Body of pancreas (tissue), 4 donors: ENCODE measurements around the gene APOBEC3B. TPM values are rescaled to one million over a fixed set of nuclear protein-coding genes. Genes with fewer than 3 reads are reported as not detected.
A peak's percentile ranks its signal among the peaks of the same experiment; 100 is the strongest.

ENCODE experiments used
- ATAC-seq: fragments of 150-250 bp; one replicate; pipeline ENCODE4 v1.9.1; 2016
- DNase-seq, 4 donors: peaks; one replicate each; pipeline ENCODE4 v3.0.0-alpha.2; 2019
- H3K27ac ChIP-seq, 4 donors: fragments of 200-600 bp; sonication (generic); 1 replicate in 3 of 4; 2 replicates in 1 of 4; pipeline versions ENCODE4 v1.5.1 to v1.6.1; 2016 to 2019; ENCODE audit warnings: mild to moderate bottlenecking in 1 of 4, mixed read lengths in 1 of 4, moderate library complexity in 1 of 4
- H3K27me3 ChIP-seq, 2 donors: fragments of 200-600 bp; sonication (generic); one replicate each; pipeline ENCODE4 v1.6.0; 2016; ENCODE audit warnings: mild to moderate bottlenecking in 1 of 2
- H3K36me3 ChIP-seq, 2 donors: fragments of 200-600 bp; sonication (generic); replicated peaks in 1 of 2; 2 replicates each; pipeline ENCODE4 v1.5.1; 2016; ENCODE audit warnings: low read depth in 2 of 2; ENCODE audit not compliant: insufficient read depth in 1 of 2
- H3K4me1 ChIP-seq: fragments of 200-600 bp; sonication (generic); one replicate; pipeline ENCODE4 v1.6.0; 2016
- H3K4me3 ChIP-seq, 2 donors: fragments of 200-600 bp; sonication (generic); 1 replicate in 1 of 2; 2 replicates in 1 of 2; pipeline ENCODE4 v1.5.1; 2016 to 2019
- H3K9me3 ChIP-seq, 3 donors: fragments of 200-600 bp; sonication (generic); 1 replicate in 2 of 3; 2 replicates in 1 of 3; pipeline ENCODE4 v1.5.1; 2016
- CTCF ChIP-seq, 7 experiments: fragments of 450-650 bp in 4 of 7; fragments of 200-600 bp in 3 of 7; sonication (generic) in 3 of 7; IDR thresholded peaks; one replicate each; pipeline ENCODE4 v1.5.1; 2016 to 2019; ENCODE audit warnings: antibody characterized with exemption in 7 of 7
- POLR2A ChIP-seq, 3 donors: fragments of 450-650 bp; IDR thresholded peaks; one replicate each; pipeline ENCODE4 v1.6.1; 2016; ENCODE audit warnings: antibody characterized with exemption in 3 of 3, mild to moderate bottlenecking in 2 of 3
- WGBS, 2 donors: methylation state at CpG; one replicate each; pipeline ENCODE4 v1.1.5; 2017; 5-methylcytosine and 5-hydroxymethylcytosine counted together
- intact Hi-C: fragments of 100-400 bp; cut with DNase I; formaldehyde crosslinking; loops from one replicate; pipeline ENCODE4 v1.15.1; 2023
- total RNA-seq, 2 donors: library from RNA; depleted of rRNA; stranded (reverse); fragments of >200 nt; gene quantifications; one replicate each; pipeline ENCODE4 v1.1.0, GENCODE V29; 2016

The APOBEC3B gene
- total RNA-seq, 2 donors from 2014 or later = 2.1 TPM; not detected in 1

GRCh38 chr22:38966942-38967341 lies 15.2 kb upstream of the APOBEC3B start:
- Histone ChIP-seq H3K9me3 (no peaks in the 10 kb centered on the region), H3K27me3 (no peaks in the 10 kb centered on the region), H3K27ac (no peak overlapping the region), H3K36me3 (no peaks in the 10 kb centered on the region), H3K4me3 (no peak overlapping the region), H3K4me1 (peaks cover 23% of the 10 kb centered on the region)
- DNase-seq (no peak), ATAC-seq (no peak)
- TF ChIP-seq POLR2A (IDR thresholded peaks at IDR 0.05) = no peak
- TF ChIP-seq CTCF (IDR thresholded peaks at IDR 0.05) = no peak
- WGBS, 2 donors = 94% methylated on average over 7 of the region's 7 CpGs; no CpG with 5 or more reads in 1 of the 2 donors
- intact Hi-C loops = no loop called here

- ATAC-seq (no peak), DNase-seq (peak in 1 of 4 donors; percentile 76)
- Histone ChIP-seq H3K4me3 (no peak overlapping the region), H3K4me1 (peaks cover 23% of the 10 kb centered on the region), H3K9me3 (no peaks in the 10 kb centered on the region), H3K27ac (no peak overlapping the region), H3K36me3 (no peaks in the 10 kb centered on the region), H3K27me3 (no peaks in the 10 kb centered on the region)
- TF ChIP-seq CTCF (IDR thresholded peaks at IDR 0.05) (no peak), POLR2A (IDR thresholded peaks at IDR 0.05) (no peak)
- intact Hi-C loops = no loop called here
- WGBS, 2 donors = 81 to 84% methylated on average over 9 to 15 of the region's 15 CpGs
These were observed 14.4 kb upstream of the APOBEC3B start for GRCh38 chr22:38967451-38968450.

- ATAC-seq = no peak
- WGBS, 2 donors = 73 to 74% methylated on average over 11 of the region's 11 CpGs
- Histone ChIP-seq H3K9me3 (no peaks in the 10 kb centered on the region), H3K27ac (no peak overlapping the region), H3K4me1 (peaks cover 19% of the 10 kb centered on the region), H3K36me3 (no peaks in the 10 kb centered on the region), H3K27me3 (no peaks in the 10 kb centered on the region), H3K4me3 (no peak overlapping the region)
- DNase-seq = no peak
- TF ChIP-seq POLR2A (IDR thresholded peaks at IDR 0.05) = no peak
- TF ChIP-seq CTCF (IDR thresholded peaks at IDR 0.05) = no peak
- intact Hi-C loops = no loop called here
These were observed 13.3 kb upstream of the APOBEC3B start for GRCh38 chr22:38968801-38969200.

GRCh38 chr22:38970551-38970950 lies 11.6 kb upstream of the APOBEC3B start:
- DNase-seq (no peak), ATAC-seq (no peak)
- TF ChIP-seq CTCF (IDR thresholded peaks at IDR 0.05) = no peak
- TF ChIP-seq POLR2A (IDR thresholded peaks at IDR 0.05) = no peak
- no peaks in the 10 kb centered on the region for H3K9me3 ChIP-seq
- H3K27ac ChIP-seq = no peak overlapping the region
- no peak overlapping the region for H3K4me3 ChIP-seq
- WGBS, 2 donors = 33 to 38% methylated on average over 8 of the region's 8 CpGs
- no peaks in the 10 kb centered on the region for H3K27me3 ChIP-seq
- no peaks in the 10 kb centered on the region for H3K36me3 ChIP-seq
- intact Hi-C loops = no loop called here
- peaks cover 5% of the 10 kb centered on the region for H3K4me1 ChIP-seq
